ENCODE measurements around the gene CADPS2. TPM values are rescaled to one million over a fixed set of nuclear protein-coding genes. Genes with fewer than 3 reads are reported as not detected.
A peak's percentile ranks its signal among the peaks of the same experiment; 100 is the strongest.

Gene CADPS2
- total and polyA plus RNA-seq, 8 donors, result 7.0 to 57.8 (median 29.7) TPM

DNA sequence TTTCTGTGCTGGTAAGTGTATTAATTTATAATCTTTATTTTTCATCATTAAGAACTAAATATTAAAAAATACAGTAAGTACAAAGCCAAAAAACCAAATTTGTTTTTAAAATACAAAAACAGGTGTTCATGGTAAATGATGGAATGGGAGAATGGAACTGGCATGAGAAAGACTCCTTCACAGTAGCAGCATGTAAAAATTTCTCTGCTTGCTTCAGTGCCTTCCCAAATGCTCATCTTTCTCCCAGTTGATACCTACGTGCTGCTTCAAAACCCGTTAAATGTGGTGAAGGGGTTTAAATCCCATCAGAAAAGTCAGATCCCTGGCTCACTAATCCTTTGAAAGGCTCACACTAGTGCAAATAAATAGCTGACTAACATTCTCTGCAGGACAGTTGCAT lies 191.6 kb downstream of the CADPS2 start:
- Histone ChIP-seq H3K27me3 (no peaks in the 10 kb centered on the region), H3K36me3 (no peaks in the 10 kb centered on the region), H3K9me3 (no peaks in the 10 kb centered on the region), H3K4me3 (no peak overlapping the region), H3K4me1 (no peaks in the 10 kb centered on the region), H3K27ac (no peak overlapping the region)
- DNase-seq, result no peak
- intact Hi-C loops (cut with DNase I; ENCODE audit: low total_unique reads), result no loop called here
- TF ChIP-seq POLR2AphosphoS5 (IDR thresholded peaks at IDR 0.05) (no peak), EP300 (IDR thresholded peaks at IDR 0.05) (no peak), POLR2A (IDR thresholded peaks at IDR 0.05) (no peak)
- TF ChIP-seq, protein P1, sequence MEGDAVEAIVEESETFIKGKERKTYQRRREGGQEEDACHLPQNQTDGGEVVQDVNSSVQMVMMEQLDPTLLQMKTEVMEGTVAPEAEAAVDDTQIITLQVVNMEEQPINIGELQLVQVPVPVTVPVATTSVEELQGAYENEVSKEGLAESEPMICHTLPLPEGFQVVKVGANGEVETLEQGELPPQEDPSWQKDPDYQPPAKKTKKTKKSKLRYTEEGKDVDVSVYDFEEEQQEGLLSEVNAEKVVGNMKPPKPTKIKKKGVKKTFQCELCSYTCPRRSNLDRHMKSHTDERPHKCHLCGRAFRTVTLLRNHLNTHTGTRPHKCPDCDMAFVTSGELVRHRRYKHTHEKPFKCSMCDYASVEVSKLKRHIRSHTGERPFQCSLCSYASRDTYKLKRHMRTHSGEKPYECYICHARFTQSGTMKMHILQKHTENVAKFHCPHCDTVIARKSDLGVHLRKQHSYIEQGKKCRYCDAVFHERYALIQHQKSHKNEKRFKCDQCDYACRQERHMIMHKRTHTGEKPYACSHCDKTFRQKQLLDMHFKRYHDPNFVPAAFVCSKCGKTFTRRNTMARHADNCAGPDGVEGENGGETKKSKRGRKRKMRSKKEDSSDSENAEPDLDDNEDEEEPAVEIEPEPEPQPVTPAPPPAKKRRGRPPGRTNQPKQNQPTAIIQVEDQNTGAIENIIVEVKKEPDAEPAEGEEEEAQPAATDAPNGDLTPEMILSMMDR (IDR thresholded peaks at IDR 0.05), result no peak
- 88 to 95% (median 90%) methylated on average over 2 of the region's 2 CpGs for WGBS, 5 donors

DNA sequence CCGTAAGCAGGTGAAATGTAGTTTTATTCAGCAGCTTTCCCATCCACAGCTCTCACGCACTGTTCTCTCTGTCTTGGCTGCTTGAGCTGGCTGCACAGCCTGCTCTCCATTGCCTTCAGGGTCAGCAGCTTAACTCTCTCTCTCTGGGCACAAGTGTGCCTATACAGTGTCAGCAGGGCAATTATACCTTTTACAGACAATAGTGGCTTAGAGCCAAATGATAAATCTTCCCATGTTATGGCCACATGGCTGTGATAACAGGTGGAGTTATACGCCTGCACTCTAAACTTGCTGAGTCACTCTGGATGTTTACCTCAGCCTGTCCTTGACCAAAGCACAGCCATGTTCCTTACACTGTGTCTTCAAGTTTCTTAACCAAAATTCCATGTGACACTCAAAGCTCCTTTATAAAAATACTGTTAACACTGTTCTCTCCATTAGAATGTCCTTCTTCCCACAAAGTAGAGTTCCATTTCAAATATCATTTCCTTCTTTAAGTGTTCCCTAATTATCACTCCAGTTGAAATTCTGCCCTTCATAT lies 193.4 kb downstream of the CADPS2 start:
- H3K36me3 ChIP-seq, result no peaks in the 10 kb centered on the region
- H3K9me3 ChIP-seq, result no peaks in the 10 kb centered on the region
- TF ChIP-seq POLR2AphosphoS5 (IDR thresholded peaks at IDR 0.05) (no peak), EP300 (IDR thresholded peaks at IDR 0.05) (no peak), POLR2A (IDR thresholded peaks at IDR 0.05) (no peak)
- TF ChIP-seq, protein P1 (IDR thresholded peaks at IDR 0.05), result no peak
- H3K27ac ChIP-seq, result no peak overlapping the region
- no peak for DNase-seq
- peaks cover 0 to 7% (median 3%) of the 10 kb centered on the region in 4 donors for H3K4me1 ChIP-seq
- no peaks in the 10 kb centered on the region for H3K27me3 ChIP-seq
- no peak overlapping the region for H3K4me3 ChIP-seq
- WGBS, 5 donors, result 84 to 92% (median 87%) methylated on average over 3 of the region's 3 CpGs
- intact Hi-C loops (cut with DNase I; ENCODE audit: low total_unique reads), result no loop called here

DNA sequence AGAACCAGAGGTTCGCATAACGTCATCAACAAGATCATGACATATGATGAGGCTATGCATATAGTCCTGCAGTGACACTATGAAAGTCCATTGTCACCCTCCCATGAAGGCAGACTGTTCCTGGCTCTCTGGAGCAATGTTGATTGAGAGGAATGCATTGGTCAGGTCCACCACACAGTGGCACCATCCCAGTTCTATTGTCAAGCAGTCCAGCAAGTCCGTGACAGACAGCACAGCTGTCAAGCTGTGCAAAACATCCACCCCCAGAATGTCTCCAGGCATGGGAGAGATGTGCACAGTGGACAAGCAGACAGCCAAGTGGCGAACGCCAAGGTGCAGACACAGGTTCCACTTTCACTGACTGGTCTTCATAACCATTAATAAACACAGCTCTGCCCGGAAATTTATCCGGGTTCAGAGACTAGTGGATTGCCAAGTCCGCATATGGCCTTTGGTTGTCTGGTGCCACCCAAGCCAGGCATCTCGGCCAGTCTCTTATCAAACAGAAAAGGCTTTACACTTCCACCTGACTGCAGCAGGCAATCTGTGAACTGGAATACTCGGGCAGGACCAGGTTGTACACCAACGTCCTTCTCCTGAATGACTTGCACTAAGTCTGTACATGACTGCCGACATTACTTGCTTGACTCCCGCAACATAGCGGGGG lies 194.6 kb downstream of the CADPS2 start:
- Histone ChIP-seq H3K4me1 (peaks cover 0 to 7% (median 3%) of the 10 kb centered on the region in 4 donors), H3K27ac (no peak overlapping the region), H3K9me3 (no peaks in the 10 kb centered on the region), H3K36me3 (no peaks in the 10 kb centered on the region), H3K4me3 (no peak overlapping the region), H3K27me3 (no peaks in the 10 kb centered on the region)
- WGBS, 5 donors, result 84 to 92% (median 87%) methylated on average over 13 to 14 of the region's 14 CpGs
- DNase-seq, result no peak
- TF ChIP-seq EP300 (IDR thresholded peaks at IDR 0.05) (no peak), POLR2A (IDR thresholded peaks at IDR 0.05) (no peak), POLR2AphosphoS5 (IDR thresholded peaks at IDR 0.05) (no peak)
- TF ChIP-seq, protein P1 (IDR thresholded peaks at IDR 0.05), result no peak
- intact Hi-C loops (cut with DNase I; ENCODE audit: low total_unique reads), result no loop called here

DNA sequence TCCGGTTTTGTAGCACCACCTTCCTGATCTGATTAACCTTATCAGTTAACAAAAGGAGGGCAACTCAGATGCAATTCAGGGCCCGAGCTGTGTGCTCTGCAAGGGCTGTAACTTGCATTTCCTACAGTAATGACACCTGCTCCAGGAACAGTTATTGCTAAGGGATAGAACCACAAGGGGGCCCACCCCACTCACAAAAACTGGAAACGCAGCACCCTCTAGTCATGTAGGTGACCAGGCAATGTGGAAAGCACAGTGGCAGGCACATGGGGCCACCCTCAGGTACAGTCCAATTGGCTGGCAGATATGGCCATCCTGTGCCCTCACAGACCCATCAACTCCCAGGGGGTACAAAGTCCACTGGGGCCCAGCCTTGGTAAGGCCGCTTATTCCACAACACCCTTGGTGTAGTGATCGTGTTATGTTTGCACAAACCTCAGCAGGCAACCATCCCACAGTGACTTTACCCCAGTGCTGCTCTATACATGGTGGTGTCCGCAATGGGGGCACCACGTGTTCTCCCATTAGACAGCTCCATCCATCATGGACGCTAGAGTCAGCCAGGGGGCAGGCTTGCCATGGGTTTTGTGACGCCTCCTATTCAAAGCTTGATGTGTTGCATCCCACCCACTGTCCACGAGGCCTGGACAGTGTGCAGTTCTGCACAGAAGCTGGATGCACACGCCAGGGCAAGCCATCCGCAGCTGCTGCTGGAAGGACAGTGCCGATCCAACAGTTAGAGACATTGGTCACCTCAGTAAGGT lies 196.7 kb downstream of the CADPS2 start:
- intact Hi-C loops (cut with DNase I; ENCODE audit: low total_unique reads), result no loop called here

More for the DNA sequence above, 196.7 kb downstream of the CADPS2 start:
- H3K9me3 ChIP-seq, result no peaks in the 10 kb centered on the region
- WGBS, 5 donors, result 86 to 89% (median 88%) methylated on average over 8 to 13 of the region's 13 CpGs
- H3K4me3 ChIP-seq, result no peak overlapping the region
- peaks cover 0 to 15% (median 4%) of the 10 kb centered on the region in 4 donors for H3K4me1 ChIP-seq
- no peak overlapping the region for H3K27ac ChIP-seq
- no peaks in the 10 kb centered on the region for H3K27me3 ChIP-seq
- no peak for DNase-seq
- TF ChIP-seq EP300 (IDR thresholded peaks at IDR 0.05), result no peak
- TF ChIP-seq POLR2AphosphoS5 (IDR thresholded peaks at IDR 0.05), result no peak
- TF ChIP-seq, protein P1 (IDR thresholded peaks at IDR 0.05), result peak in 1 of 7 experiments; percentile 2
- TF ChIP-seq POLR2A (IDR thresholded peaks at IDR 0.05), result no peak
- no peaks in the 10 kb centered on the region for H3K36me3 ChIP-seq
